GM19351 (cell line): ENCODE results near the gene SUCO.
"Not testable (repeated sequence)": the region's sequence is repeated elsewhere in the genome, so short reads cannot be mapped to it uniquely, and the experiment has no call there.

Experiments
- ATAC-seq: cut with Tn5 transposase; IDR thresholded peaks from one replicate; pipeline ENCODE4 v1.9.1; 2021; ENCODE audit warnings: mild to moderate bottlenecking, moderate library complexity; ENCODE audit not compliant: unreplicated experiment

The SUCO gene

GRCh38 chr1:172559572-172560210 is 26.7 kb downstream of the SUCO start:
- ATAC-seq: no peak

- ATAC-seq: no peak
Measured at GRCh38 chr1:172561252-172561651, 28.3 kb downstream of the SUCO start.

GRCh38 chr1:172566196-172566997 is 33.4 kb downstream of the SUCO start:
- no peak for ATAC-seq

GRCh38 chr1:172567720-172568119 is 34.8 kb downstream of the SUCO start:
- no peak for ATAC-seq

GRCh38 chr1:172574080-172574479 is 41.1 kb downstream of the SUCO start:
- ATAC-seq: no peak

GRCh38 chr1:172578586-172578985 is 45.6 kb downstream of the SUCO start:
- no peak for ATAC-seq

GRCh38 chr1:172581273-172581672 is 48.3 kb downstream of the SUCO start:
- no peak for ATAC-seq

- ATAC-seq: no peak
Measured at GRCh38 chr1:172581779-172582178, 48.8 kb downstream of the SUCO start.

- ATAC-seq: no peak
Measured at GRCh38 chr1:172582889-172583288, 49.9 kb downstream of the SUCO start.

- no peak for ATAC-seq
Measured at GRCh38 chr1:172585348-172585747, 52.4 kb downstream of the SUCO start.

- ATAC-seq: no peak
Measured at GRCh38 chr1:172585861-172586260, 52.9 kb downstream of the SUCO start.

- no peak for ATAC-seq
Measured at GRCh38 chr1:172588296-172589291, 55.6 kb downstream of the SUCO start.

- no peak for ATAC-seq
Measured at GRCh38 chr1:172589553-172589952, 56.6 kb downstream of the SUCO start.

GRCh38 chr1:172591429-172591828 is 58.5 kb downstream of the SUCO start:
- ATAC-seq: not testable (repeated sequence)

- not testable (repeated sequence) for ATAC-seq
Measured at GRCh38 chr1:172595066-172595465, 62.1 kb downstream of the SUCO start.

- ATAC-seq: not testable (repeated sequence)
Measured at GRCh38 chr1:172596782-172597181, 63.8 kb downstream of the SUCO start.

- ATAC-seq: no peak
Measured at GRCh38 chr1:172599912-172600311, 67.0 kb downstream of the SUCO start.

- no peak for ATAC-seq
Measured at GRCh38 chr1:172600615-172601014, 67.7 kb downstream of the SUCO start.

- no peak for ATAC-seq
Measured at GRCh38 chr1:172601046-172601630, 68.2 kb downstream of the SUCO start.

- no peak for ATAC-seq
Measured at GRCh38 chr1:172602706-172603105, 69.8 kb downstream of the SUCO start.

GRCh38 chr1:172603816-172604215 is 70.9 kb downstream of the SUCO start:
- ATAC-seq: no peak
